WI38 (cell line): Measurements from ENCODE around the gene CTAG1B.

Experiments used
- H3K4me3 ChIP-seq: 2 replicates; pipeline ENCODE4 v1.5.1; 2011; ENCODE audit warnings: low read depth, mild to moderate bottlenecking, control low read depth, low read length
- CTCF ChIP-seq: IDR thresholded peaks from 2 replicates; pipeline ENCODE4 v1.5.1; 2012; ENCODE audit warnings: low read depth, mild to moderate bottlenecking, control low read depth, low read length

The CTAG1B gene

GRCh38 chrX:154599531-154599930 lies 19.6 kb downstream of the CTAG1B start:
- no peak overlapping the region for H3K4me3 ChIP-seq
- no peak for TF ChIP-seq CTCF

- TF ChIP-seq CTCF: no peak
Observed at GRCh38 chrX:154598656-154599055, 20.4 kb downstream of the CTAG1B start.

GRCh38 chrX:154597221-154597620 lies 21.9 kb downstream of the CTAG1B start:
- TF ChIP-seq CTCF: no peak
- H3K4me3 ChIP-seq: no peak overlapping the region

More at GRCh38 chrX:154598656-154599055, 20.4 kb downstream of the CTAG1B start:
- H3K4me3 ChIP-seq: no peak overlapping the region

GRCh38 chrX:154596290-154596929 lies 22.7 kb downstream of the CTAG1B start:
- H3K4me3 ChIP-seq: no peak overlapping the region
- TF ChIP-seq CTCF: no peak

- no peak for TF ChIP-seq CTCF
- H3K4me3 ChIP-seq: no peak overlapping the region
Observed at GRCh38 chrX:154595559-154596249, 23.4 kb downstream of the CTAG1B start.

GRCh38 chrX:154594491-154594890 lies 24.6 kb downstream of the CTAG1B start:
- no peak for TF ChIP-seq CTCF
- H3K4me3 ChIP-seq: no peak overlapping the region

GRCh38 chrX:154593201-154593600 lies 25.9 kb downstream of the CTAG1B start:
- no peak for TF ChIP-seq CTCF
- H3K4me3 ChIP-seq: no peak overlapping the region
